Neutrophil (primary cell): Measurements from ENCODE around the gene ERCC6L.
"Not testable (repeated sequence)": the region's sequence is repeated elsewhere in the genome, so short reads cannot be mapped to it uniquely, and the experiment has no call there.

Source experiments
- H3K27ac ChIP-seq: fragments of 200-600 bp; sonication (generic); 2 replicates; pipeline ENCODE4 v1.5.1; 2016; ENCODE audit warnings: mild to moderate bottlenecking, moderate library complexity
- H3K27me3 ChIP-seq: fragments of 200-600 bp; sonication (generic); 2 replicates; pipeline ENCODE4 v1.6.0; 2016; ENCODE audit warnings: mild to moderate bottlenecking
- H3K36me3 ChIP-seq: fragments of 200-600 bp; sonication (generic); 2 replicates; pipeline ENCODE4 v1.5.1; 2017
- H3K4me1 ChIP-seq, 2 experiments: fragments of 200-600 bp in 1 of 2; sonication (generic) in 1 of 2; 1 replicate in 1 of 2; 2 replicates in 1 of 2; pipeline versions ENCODE4 v1.5.1 to v1.6.1; 2013 to 2016; ENCODE audit warnings: low read depth in 1 of 2, low read length in 1 of 2, mild to moderate bottlenecking in 1 of 2, moderate library complexity in 1 of 2; ENCODE audit not compliant: control insufficient read depth in 1 of 2, insufficient read depth in 1 of 2
- H3K4me3 ChIP-seq, 2 experiments: fragments of 200-600 bp in 1 of 2; sonication (generic) in 1 of 2; 1 replicate in 1 of 2; 2 replicates in 1 of 2; pipeline ENCODE4 v1.5.1; 2013 to 2016; ENCODE audit warnings: low read depth in 1 of 2, low read length in 1 of 2, mild to moderate bottlenecking in 1 of 2, moderate library complexity in 1 of 2
- H3K9me3 ChIP-seq: fragments of 200-600 bp; sonication (generic); 2 replicates; pipeline ENCODE4 v1.5.1; 2016
- TF ChIP-seq, protein P1 (sequence below): fragments of 200-600 bp; sonication (generic); IDR thresholded peaks from 2 replicates; pipeline ENCODE4 v1.5.1; 2016; ENCODE audit warnings: antibody characterized with exemption

The ERCC6L gene

DNA sequence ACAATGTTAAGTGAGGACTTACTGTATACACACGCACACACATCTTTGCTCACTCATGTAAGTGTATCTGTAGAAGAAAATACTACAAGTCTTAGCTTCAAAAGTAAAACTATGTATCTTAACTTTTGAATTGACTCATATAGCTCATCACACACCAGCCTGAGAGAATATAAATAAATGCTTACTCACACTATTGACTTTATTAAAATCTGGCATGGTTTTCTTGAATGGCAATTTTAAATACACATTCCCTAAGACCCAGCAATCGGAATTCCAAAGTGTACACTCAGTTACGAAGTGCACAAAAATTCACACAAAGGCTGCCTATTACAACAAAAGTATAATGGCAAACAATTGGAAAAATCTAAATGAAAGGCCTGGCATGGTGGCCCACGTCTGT is 2.0 kb downstream of the ERCC6L start:
- no peaks in the 10 kb centered on the region for H3K27me3 ChIP-seq
- H3K36me3 ChIP-seq, result no peaks in the 10 kb centered on the region
- H3K4me3 ChIP-seq, result no peak overlapping the region
- H3K9me3 ChIP-seq, result no peaks in the 10 kb centered on the region
- no peak overlapping the region for H3K27ac ChIP-seq
- TF ChIP-seq, protein P1, sequence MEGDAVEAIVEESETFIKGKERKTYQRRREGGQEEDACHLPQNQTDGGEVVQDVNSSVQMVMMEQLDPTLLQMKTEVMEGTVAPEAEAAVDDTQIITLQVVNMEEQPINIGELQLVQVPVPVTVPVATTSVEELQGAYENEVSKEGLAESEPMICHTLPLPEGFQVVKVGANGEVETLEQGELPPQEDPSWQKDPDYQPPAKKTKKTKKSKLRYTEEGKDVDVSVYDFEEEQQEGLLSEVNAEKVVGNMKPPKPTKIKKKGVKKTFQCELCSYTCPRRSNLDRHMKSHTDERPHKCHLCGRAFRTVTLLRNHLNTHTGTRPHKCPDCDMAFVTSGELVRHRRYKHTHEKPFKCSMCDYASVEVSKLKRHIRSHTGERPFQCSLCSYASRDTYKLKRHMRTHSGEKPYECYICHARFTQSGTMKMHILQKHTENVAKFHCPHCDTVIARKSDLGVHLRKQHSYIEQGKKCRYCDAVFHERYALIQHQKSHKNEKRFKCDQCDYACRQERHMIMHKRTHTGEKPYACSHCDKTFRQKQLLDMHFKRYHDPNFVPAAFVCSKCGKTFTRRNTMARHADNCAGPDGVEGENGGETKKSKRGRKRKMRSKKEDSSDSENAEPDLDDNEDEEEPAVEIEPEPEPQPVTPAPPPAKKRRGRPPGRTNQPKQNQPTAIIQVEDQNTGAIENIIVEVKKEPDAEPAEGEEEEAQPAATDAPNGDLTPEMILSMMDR, result no peak
- peaks cover 4 to 7% of the 10 kb centered on the region in 2 experiments for H3K4me1 ChIP-seq

DNA sequence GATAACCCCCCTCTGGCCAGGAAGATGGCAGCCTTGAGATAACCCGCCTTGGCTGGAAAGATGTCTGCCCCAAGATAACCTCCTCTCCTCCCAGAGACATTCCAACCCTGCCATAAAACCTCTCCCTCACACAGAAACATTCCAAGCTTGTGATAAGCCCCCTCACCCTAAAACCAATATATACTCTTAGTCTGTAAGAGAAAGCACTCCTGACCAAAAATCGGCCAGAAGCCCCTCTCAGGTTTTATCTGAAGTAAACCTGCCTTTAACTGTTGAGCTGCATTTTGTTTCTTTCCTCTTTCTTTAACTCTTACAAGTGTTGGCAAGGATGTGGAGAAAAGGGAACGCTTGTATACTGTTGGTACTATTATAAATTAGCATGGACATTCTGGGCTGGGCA is 8.5 kb downstream of the ERCC6L start:
- Histone ChIP-seq H3K27me3 (no peaks in the 10 kb centered on the region), H3K4me1 (peaks cover 22 to 24% of the 10 kb centered on the region in 2 experiments), H3K4me3 (no peak overlapping the region), H3K36me3 (no peaks in the 10 kb centered on the region), H3K27ac (no peak overlapping the region), H3K9me3 (no peaks in the 10 kb centered on the region)
- TF ChIP-seq, protein P1, result no peak

DNA sequence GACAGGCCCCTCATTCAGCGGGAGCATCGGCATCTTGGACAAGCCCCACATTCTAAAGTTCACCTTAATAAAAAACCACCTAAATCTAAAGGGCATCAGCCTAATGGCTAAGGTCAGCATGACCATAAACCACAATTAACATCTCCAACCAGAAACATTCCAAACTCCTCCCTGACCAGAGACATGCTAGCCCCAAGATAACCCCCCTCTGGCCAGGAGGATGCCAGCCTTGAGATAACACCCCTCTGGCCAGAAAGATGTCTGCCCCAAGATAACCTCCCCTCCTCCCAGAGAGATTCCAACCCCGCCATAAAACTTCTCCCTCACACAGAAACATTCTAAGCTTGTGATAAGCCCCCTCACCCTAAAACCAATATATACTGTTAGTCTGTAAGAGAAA is 18.5 kb downstream of the ERCC6L start:
- H3K27ac ChIP-seq, H3K4me1 ChIP-seq, H3K4me3 ChIP-seq, H3K27me3 ChIP-seq, H3K36me3 ChIP-seq, H3K9me3 ChIP-seq: not testable (repeated sequence)

DNA sequence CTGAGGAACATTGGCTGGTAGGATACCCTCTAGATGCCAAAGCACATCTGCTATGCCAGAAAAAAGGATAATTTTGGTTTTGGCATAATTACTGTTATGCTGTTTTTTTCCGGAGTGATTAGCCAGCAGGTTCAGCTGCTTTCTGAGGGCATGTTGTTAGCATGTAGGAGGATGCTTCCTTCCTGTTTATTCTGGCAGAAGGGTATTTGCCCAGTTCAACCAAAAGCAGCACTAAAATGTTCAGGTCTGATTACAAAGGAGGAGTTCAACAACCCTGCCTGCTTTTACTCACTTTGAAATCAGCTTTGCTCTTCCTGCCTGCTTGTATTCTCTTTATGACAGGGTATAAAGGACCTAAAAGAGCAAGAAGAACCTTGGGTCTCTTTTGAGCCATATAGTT is 21.9 kb downstream of the ERCC6L start:
- Histone ChIP-seq H3K27me3 (no peaks in the 10 kb centered on the region), H3K36me3 (no peaks in the 10 kb centered on the region), H3K4me3 (no peak overlapping the region), H3K4me1 (no peaks in the 10 kb centered on the region), H3K9me3 (no peaks in the 10 kb centered on the region), H3K27ac (no peak overlapping the region)
- TF ChIP-seq, protein P1, result no peak

DNA sequence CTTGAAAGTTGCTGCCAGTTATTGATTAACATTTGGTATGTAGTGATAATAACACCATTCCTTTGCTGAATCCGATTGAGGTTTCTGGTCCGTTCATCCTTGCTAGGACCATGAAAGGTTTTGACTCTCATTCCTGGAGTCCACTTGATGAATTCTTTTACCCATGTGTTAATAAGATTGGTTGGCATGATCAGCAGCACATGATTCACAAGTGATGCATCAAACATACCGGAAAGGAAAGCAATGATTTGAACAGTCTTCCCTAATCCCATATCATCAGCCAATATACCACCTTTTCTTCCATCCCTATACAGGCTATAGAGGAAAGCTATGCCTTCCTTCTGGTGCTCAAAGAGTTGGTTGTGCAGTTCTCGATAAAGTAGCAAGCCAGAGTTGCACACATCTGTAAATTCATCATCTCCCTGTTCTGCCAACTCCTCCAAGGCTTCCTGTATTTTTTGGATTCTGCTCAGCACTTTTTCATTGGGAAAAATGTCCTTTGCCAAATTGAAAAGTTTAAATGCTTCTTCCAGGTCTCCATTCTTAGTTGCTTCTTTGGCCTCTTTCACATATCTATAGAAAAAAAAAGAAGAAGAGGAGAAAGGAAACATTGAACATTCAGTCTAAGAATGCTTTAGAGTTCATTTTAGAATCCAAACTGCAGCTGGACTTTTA is 30.6 kb downstream of the ERCC6L start:
- Histone ChIP-seq H3K4me3 (no peak overlapping the region), H3K9me3 (no peaks in the 10 kb centered on the region), H3K27ac (no peak overlapping the region), H3K4me1 (no peaks in the 10 kb centered on the region), H3K36me3 (peaks cover 5% of the 10 kb centered on the region), H3K27me3 (no peaks in the 10 kb centered on the region)
- TF ChIP-seq, protein P1, result no peak

DNA sequence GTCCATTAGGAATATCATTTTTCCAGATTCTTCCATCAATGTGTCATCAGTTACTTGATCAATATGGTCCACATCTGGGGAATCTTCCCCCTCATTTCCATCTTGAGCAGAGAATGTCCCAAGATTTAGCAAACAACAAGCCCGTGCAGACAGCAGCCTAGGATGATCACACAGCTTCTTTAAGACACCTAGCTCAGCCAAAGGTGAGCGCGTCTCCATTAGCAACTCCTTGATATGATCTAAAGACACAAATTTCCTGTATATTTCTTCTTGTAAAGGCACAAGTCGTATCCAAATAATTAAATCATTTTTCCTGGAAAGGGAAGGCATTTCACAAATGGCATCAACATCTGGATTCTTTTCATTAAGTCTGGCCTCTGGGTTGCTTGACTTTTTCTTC is 31.5 kb downstream of the ERCC6L start:
- Histone ChIP-seq H3K27me3 (no peaks in the 10 kb centered on the region), H3K9me3 (no peaks in the 10 kb centered on the region), H3K4me3 (no peak overlapping the region), H3K27ac (no peak overlapping the region), H3K4me1 (no peaks in the 10 kb centered on the region), H3K36me3 (peaks cover 5% of the 10 kb centered on the region)
- TF ChIP-seq, protein P1, result no peak
